Adrenal gland (tissue), 12 donors: ENCODE results near the gene AK3. TPM values are rescaled to one million over a fixed set of nuclear protein-coding genes. Genes with fewer than 3 reads are reported as not detected.

Experiments
- DNase-seq, 7 donors: peaks; one replicate each; pipeline ENCODE4 v3.0.0-alpha.2; 2019 to 2020
- H3K27ac ChIP-seq, 5 donors: fragments of 200-600 bp; sonication (generic) in 4 of 5; 1 replicate in 3 of 5; 2 replicates in 2 of 5; pipeline versions ENCODE4 v1.5.1 to v1.8.0; 2016 to 2020; ENCODE audit warnings: mild to moderate bottlenecking in 1 of 5
- H3K27me3 ChIP-seq: fragments of 200-600 bp; 2 replicates; pipeline ENCODE4 v1.8.0; 2021
- H3K36me3 ChIP-seq, 2 donors: fragments of 200-600 bp; replicated peaks in 1 of 2; 1 replicate in 1 of 2; 2 replicates in 1 of 2; pipeline versions ENCODE4 v1.5.1 to v1.8.0; 2018 to 2022
- H3K4me1 ChIP-seq, 2 donors: fragments of 200-600 bp; replicated peaks in 1 of 2; 1 replicate in 1 of 2; 2 replicates in 1 of 2; pipeline versions ENCODE4 v1.5.1 to v1.8.0; 2018 to 2021
- H3K4me3 ChIP-seq, 4 donors: fragments of 200-600 bp; sonication (generic) in 3 of 4; one replicate each; pipeline ENCODE4 v1.5.1; 2016 to 2018
- H3K9me3 ChIP-seq, 3 donors: fragments of 200-600 bp; sonication (generic) in 1 of 3; replicated peaks in 1 of 3; 1 replicate in 2 of 3; 2 replicates in 1 of 3; pipeline versions ENCODE4 v1.5.1 to v1.8.0; 2016 to 2021
- POLR2A ChIP-seq, 2 donors: fragments of 450-650 bp; IDR thresholded peaks; one replicate each; pipeline ENCODE4 v1.6.1; 2017; ENCODE audit warnings: antibody characterized with exemption in 2 of 2, mild to moderate bottlenecking in 2 of 2, moderate library complexity in 1 of 2
- WGBS, 4 donors: extraction: QIAGEN DNeasy Blood & Tissue Kit in 2 of 4; methylation state at CpG; one replicate each; pipeline versions ENCODE4 v1.1.5 to v1.1.7; 2013 to 2017; 5-methylcytosine and 5-hydroxymethylcytosine counted together
- intact Hi-C, 2 donors: fragments of 100-400 bp; cut with DNase I; formaldehyde crosslinking; loops; one replicate each; pipeline versions ENCODE4 v1.14.1 to v1.15.0; 2022 to 2023
- polyA plus RNA-seq, 3 donors: library from polyadenylated mRNA; stranded (reverse); fragments of 200-250 nt in 2 of 3; fragments of 350-450 nt in 1 of 3; fragmentation: Illumina TruSeq in 1 of 3; extraction: RNeasy Lipid Tissue Mini Kit (QIAGEN cat#74804) in 1 of 3; gene quantifications; one replicate each; pipeline ENCODE4 v1.2.3, GENCODE V29; 2013 to 2014
- total RNA-seq, 9 donors: library from RNA; depleted of rRNA in 4 of 9; stranded (reverse); fragments of >200 nt in 4 of 9; fragments of 120-200 nt in 1 of 9; fragmentation: NEBNext Ultra II Directional in 1 of 9; extraction: Animal tissue kit (Norgen Biotek cat#: 25700) in 1 of 9; gene quantifications; one replicate each; pipeline versions ENCODE4 v1.1.0 to v1.2.4, GENCODE V29; 2013 to 2023
- TF ChIP-seq, protein P1 (sequence below), 6 experiments: fragments of 450-650 bp in 4 of 6; fragments of 200-600 bp in 2 of 6; sonication (generic) in 1 of 6; IDR thresholded peaks; 1 replicate in 5 of 6; 2 replicates in 1 of 6; pipeline versions ENCODE4 v1.5.1 to v1.8.0; 2016 to 2021; ENCODE audit warnings: antibody characterized with exemption in 6 of 6, mild to moderate bottlenecking in 2 of 6, moderate library complexity in 1 of 6
- donor health status: healthy with polysubstance abuse.
- donor health status: Bipolar disorder and iron deficiency.
- donor health status: DM: yes; HTN: yes; CAD: no.
- donor health status: DM: no; HTN: no; CAD: no.
- donor health status: DM: no; HTN: no; CAD: no.
- donor health status: DM: yes; HTN: yes; CAD: no.

AK3 gene
- total and polyA plus RNA-seq, 12 donors, result 31.6 to 237 (median 113) TPM

DNA sequence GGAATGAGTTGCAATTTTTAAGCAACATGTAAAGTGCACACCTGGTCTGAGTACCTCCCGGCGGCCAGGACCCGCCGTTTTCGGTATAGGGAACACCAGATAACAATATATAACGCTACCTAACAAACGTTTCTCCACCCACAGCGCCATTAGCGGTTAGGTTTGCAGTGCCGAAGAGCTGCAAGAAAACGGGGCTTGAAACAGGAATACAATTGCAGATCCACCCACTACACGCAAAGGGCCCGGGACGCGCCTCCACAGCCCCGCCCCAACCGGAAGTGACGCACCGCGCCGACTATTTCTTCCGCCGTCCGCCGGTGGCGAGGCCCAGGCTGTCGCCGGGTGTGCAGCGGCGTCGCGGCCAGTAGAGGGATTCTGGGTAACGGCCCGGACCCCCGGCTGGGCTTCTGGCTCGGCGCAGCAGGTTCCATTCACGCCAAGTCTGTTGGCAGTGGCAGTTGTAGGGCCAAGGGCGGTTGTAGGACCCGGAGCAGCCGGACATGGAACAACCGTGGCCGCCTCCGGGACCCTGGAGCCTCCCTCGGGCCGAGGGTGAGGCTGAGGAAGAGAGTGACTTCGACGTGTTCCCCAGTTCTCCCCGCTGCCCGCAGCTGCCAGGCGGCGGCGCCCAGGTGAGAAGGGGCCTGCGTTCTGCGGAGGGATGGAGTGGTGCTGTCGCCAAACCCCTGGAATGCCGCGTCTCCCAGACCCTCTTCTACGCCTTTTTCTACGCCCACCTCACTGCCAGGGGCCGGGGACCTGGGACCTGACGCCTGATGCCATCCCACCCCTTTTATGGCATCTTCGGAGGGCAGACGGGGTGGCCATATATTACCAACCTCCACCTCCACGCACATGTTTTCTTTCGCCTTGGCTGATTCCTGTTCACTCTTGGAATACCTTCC is 61.5 kb downstream of the AK3 start, which contains the start of gene CDC37L1:
Gene CDC37L1, plus strand, starts transcription at position 302 of the 905 bp plus-strand sequence. Its CDS starts 199 bp downstream, at position 501.
- H3K4me1 ChIP-seq, result peaks cover 20 to 30% of the 10 kb centered on the region in 2 donors

GRCh38 chr9:4678679-4679267 is 62.2 kb downstream of the AK3 start:
- Histone ChIP-seq H3K36me3 (no peaks in the 10 kb centered on the region), H3K9me3 (no peaks in the 10 kb centered on the region), H3K27ac (peak overlapping the region; percentile 90 to 99 (median 93)), H3K4me1 (peaks cover 20 to 24% of the 10 kb centered on the region in 2 donors), H3K4me3 (peak overlapping the region in 3 of 4 donors; percentile 10 to 91 (median 62)), H3K27me3 (no peaks in the 10 kb centered on the region)
- peak in 3 of 7 donors; percentile 21 to 31 (median 23) for DNase-seq
- WGBS, 4 donors, result 0 to 1% (median 0%) methylated on average over 16 of the region's 16 CpGs
- no peak for TF ChIP-seq POLR2A (IDR thresholded peaks at IDR 0.05)
- TF ChIP-seq, protein P1, sequence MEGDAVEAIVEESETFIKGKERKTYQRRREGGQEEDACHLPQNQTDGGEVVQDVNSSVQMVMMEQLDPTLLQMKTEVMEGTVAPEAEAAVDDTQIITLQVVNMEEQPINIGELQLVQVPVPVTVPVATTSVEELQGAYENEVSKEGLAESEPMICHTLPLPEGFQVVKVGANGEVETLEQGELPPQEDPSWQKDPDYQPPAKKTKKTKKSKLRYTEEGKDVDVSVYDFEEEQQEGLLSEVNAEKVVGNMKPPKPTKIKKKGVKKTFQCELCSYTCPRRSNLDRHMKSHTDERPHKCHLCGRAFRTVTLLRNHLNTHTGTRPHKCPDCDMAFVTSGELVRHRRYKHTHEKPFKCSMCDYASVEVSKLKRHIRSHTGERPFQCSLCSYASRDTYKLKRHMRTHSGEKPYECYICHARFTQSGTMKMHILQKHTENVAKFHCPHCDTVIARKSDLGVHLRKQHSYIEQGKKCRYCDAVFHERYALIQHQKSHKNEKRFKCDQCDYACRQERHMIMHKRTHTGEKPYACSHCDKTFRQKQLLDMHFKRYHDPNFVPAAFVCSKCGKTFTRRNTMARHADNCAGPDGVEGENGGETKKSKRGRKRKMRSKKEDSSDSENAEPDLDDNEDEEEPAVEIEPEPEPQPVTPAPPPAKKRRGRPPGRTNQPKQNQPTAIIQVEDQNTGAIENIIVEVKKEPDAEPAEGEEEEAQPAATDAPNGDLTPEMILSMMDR (IDR thresholded peaks at IDR 0.05), result no peak
- intact Hi-C loops, result no loop called here

More for the DNA sequence above, 61.5 kb downstream of the AK3 start, which contains the start of gene CDC37L1:
- intact Hi-C loops, result no loop called here
- peak within 1 kb of the TSS; percentile 90 to 99 (median 93) for H3K27ac ChIP-seq
- H3K36me3 ChIP-seq, result no peaks in the 10 kb centered on the region
- no peaks in the 10 kb centered on the region for H3K27me3 ChIP-seq
- TF ChIP-seq, protein P1 (IDR thresholded peaks at IDR 0.05), result peak; percentile 50 to 92 (median 84)
- TF ChIP-seq POLR2A (IDR thresholded peaks at IDR 0.05), result peak; percentile 94 to 99
- no peaks in the 10 kb centered on the region for H3K9me3 ChIP-seq
- 0 to 1% (median 0%) methylated on average over 29 to 66 of the region's 66 CpGs for WGBS, 4 donors
- peak within 1 kb of the TSS; percentile 62 to 91 (median 83) for H3K4me3 ChIP-seq
- peak; percentile 97 to 99 (median 98) for DNase-seq

DNA sequence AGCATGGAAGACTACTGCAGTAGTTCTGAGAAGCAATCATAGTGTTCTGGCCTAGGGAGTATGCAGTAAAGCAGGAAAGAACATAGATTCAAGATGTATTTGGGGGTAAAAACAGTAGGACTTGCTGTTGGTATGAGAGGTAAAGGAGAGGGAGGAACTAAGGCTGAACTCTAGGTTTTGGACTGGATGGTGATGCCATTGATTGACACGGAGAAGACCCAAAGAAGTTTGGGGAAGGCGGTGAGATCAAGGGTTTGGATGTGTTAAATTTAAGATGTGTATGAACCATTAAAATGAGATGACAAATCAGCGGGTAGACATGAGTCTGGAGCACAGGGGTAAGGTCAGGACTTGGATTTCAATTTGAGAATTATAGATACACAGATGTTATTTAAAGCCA is 63.6 kb downstream of the AK3 start:
- no peak overlapping the region for H3K4me3 ChIP-seq
- H3K27ac ChIP-seq, result no peak overlapping the region
- 60 to 98% (median 86%) methylated on average over 3 of the region's 3 CpGs for WGBS, 4 donors
- no peaks in the 10 kb centered on the region for H3K9me3 ChIP-seq
- no peak for TF ChIP-seq POLR2A (IDR thresholded peaks at IDR 0.05)
- TF ChIP-seq, protein P1 (IDR thresholded peaks at IDR 0.05), result no peak
- peaks cover 20% of the 10 kb centered on the region in 2 donors for H3K4me1 ChIP-seq
- DNase-seq, result no peak
- intact Hi-C loops, result no loop called here
- no peaks in the 10 kb centered on the region for H3K36me3 ChIP-seq
- no peaks in the 10 kb centered on the region for H3K27me3 ChIP-seq

DNA sequence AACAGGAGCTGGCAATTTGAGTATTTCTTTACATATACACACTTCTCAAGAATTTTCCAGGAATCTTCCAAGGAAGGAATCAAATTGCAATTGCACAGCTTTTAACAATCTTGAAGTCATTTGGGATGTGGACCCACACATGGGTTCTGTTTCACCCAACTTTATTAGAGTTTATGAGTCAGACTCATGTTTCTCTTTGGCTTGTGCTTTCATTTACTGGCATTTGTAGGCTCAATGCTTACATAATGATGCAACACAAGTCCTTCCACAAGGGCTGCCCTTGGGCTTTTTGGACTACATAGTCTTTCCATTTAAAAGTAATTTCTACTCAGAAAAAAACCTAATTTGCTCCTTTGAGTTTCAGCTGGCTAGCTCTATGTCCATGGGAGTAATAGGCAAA is 66.2 kb downstream of the AK3 start:
- H3K4me1 ChIP-seq, result peaks cover 8% of the 10 kb centered on the region in 2 donors
- peak in 5 of 7 donors; percentile 42 to 74 (median 58) for DNase-seq
- no peaks in the 10 kb centered on the region for H3K36me3 ChIP-seq
- peak overlapping the region in 3 of 5 donors; percentile 9 to 65 (median 35) for H3K27ac ChIP-seq
- no peaks in the 10 kb centered on the region for H3K27me3 ChIP-seq
- no peaks in the 10 kb centered on the region for H3K9me3 ChIP-seq
- TF ChIP-seq, protein P1 (IDR thresholded peaks at IDR 0.05), result no peak
- TF ChIP-seq POLR2A (IDR thresholded peaks at IDR 0.05), result no peak
- no peak overlapping the region for H3K4me3 ChIP-seq
- intact Hi-C loops, result no loop called here
